SK-N-SH treated with all-trans-retinoic acid at 6 μM for 48 hours (cell line): ENCODE results near the gene TIMM21.

Experiments used
- ATAC-seq: fragments of 200-7000 bp; cut with Tn5 transposase; 3 replicates; pipeline ENCODE4 v1.9.1; 2020; ENCODE audit warnings: mild to moderate bottlenecking, moderate library complexity
- ARNTL ChIP-seq: fragments of 450-650 bp; formaldehyde crosslinking; IDR thresholded peaks from 2 replicates; pipeline ENCODE4 v1.5.0; 2020; ENCODE audit warnings: low read depth, mild to moderate bottlenecking, moderate library complexity, borderline replicate concordance
- BACH2 ChIP-seq: fragments of 250-450 bp; sonication (Bioruptor Pico); IDR thresholded peaks from 2 replicates; pipeline ENCODE4 v1.9.0; 2021; ENCODE audit warnings: mild to moderate bottlenecking, borderline replicate concordance
- CSDC2 ChIP-seq: fragments of 250-450 bp; sonication (Bioruptor Pico); IDR thresholded peaks from 2 replicates; pipeline ENCODE4 v1.5.0; 2020; ENCODE audit warnings: mild to moderate bottlenecking, moderate library complexity
- ESRRG ChIP-seq: fragments of 250-450 bp; sonication (Bioruptor Pico); IDR thresholded peaks from 2 replicates; pipeline ENCODE4 v1.6.1; 2021; ENCODE audit warnings: mild to moderate bottlenecking
- GLIS3 ChIP-seq: fragments of 250-450 bp; sonication (Bioruptor Pico); IDR thresholded peaks from 2 replicates; pipeline ENCODE4 v1.5.0; 2020; ENCODE audit warnings: mild to moderate bottlenecking, moderate library complexity
- ISL1 ChIP-seq: fragments of 250-450 bp; sonication (Bioruptor Pico); IDR thresholded peaks from 2 replicates; pipeline ENCODE4 v2.1.2; 2022; ENCODE audit warnings: mild to moderate bottlenecking, moderate library complexity
- OSR1 ChIP-seq: fragments of 250-450 bp; sonication (Bioruptor Pico); IDR thresholded peaks from 2 replicates; pipeline ENCODE4 v1.8.0; 2022; ENCODE audit warnings: moderate library complexity, mild to moderate bottlenecking, inconsistent platforms
- PPARA ChIP-seq: fragments of 250-450 bp; sonication (Bioruptor Pico); IDR thresholded peaks from 2 replicates; pipeline ENCODE4 v1.5.0; 2020; ENCODE audit warnings: mild to moderate bottlenecking, borderline replicate concordance
- RARB ChIP-seq: fragments of 250-450 bp; sonication (Bioruptor Pico); IDR thresholded peaks from 2 replicates; pipeline ENCODE4 v1.8.0; 2021; ENCODE audit warnings: mild to moderate bottlenecking, moderate library complexity
- SNAI2 ChIP-seq: fragments of 250-450 bp; sonication (Bioruptor Pico); IDR thresholded peaks from 2 replicates; pipeline ENCODE4 v1.5.0; 2020; ENCODE audit warnings: mild to moderate bottlenecking, moderate library complexity
- TCF4 ChIP-seq: fragments of 250-450 bp; sonication (Bioruptor Pico); IDR thresholded peaks from 2 replicates; pipeline ENCODE4 v1.8.0; 2021; ENCODE audit warnings: mild to moderate bottlenecking, moderate library complexity, borderline replicate concordance
- TOX ChIP-seq: fragments of 250-450 bp; sonication (Bioruptor Pico); IDR thresholded peaks from 2 replicates; pipeline ENCODE4 v1.8.0; 2021; ENCODE audit warnings: mild to moderate bottlenecking, moderate library complexity, borderline replicate concordance
- ZC3H10 ChIP-seq: fragments of 250-450 bp; sonication (Bioruptor Pico); IDR thresholded peaks from 2 replicates; pipeline ENCODE4 v1.5.1; 2021; ENCODE audit warnings: mild to moderate bottlenecking, moderate library complexity
- ZFP3 ChIP-seq: fragments of 250-450 bp; sonication (Bioruptor Pico); IDR thresholded peaks from 2 replicates; pipeline ENCODE4 v1.5.0; 2020; ENCODE audit warnings: mild to moderate bottlenecking, moderate library complexity
- ZFP30 ChIP-seq: fragments of 450-650 bp; formaldehyde crosslinking; IDR thresholded peaks from 2 replicates; pipeline ENCODE4 v1.5.0; 2022; ENCODE audit warnings: mild to moderate bottlenecking, moderate library complexity
- ZNF565 ChIP-seq: fragments of 450-650 bp; formaldehyde crosslinking; conservative IDR thresholded peaks from 2 replicates; pipeline ENCODE4 v1.5.0; 2020; ENCODE audit warnings: low read depth, mild to moderate bottlenecking, moderate library complexity
- ZNF70 ChIP-seq: fragments of 450-650 bp; formaldehyde crosslinking; IDR thresholded peaks from 2 replicates; pipeline ENCODE4 v1.5.0; 2020; ENCODE audit warnings: mild to moderate bottlenecking, moderate library complexity
- ZNF8 ChIP-seq: fragments of 450-650 bp; formaldehyde crosslinking; IDR thresholded peaks from 2 replicates; pipeline ENCODE4 v1.5.0; 2020; ENCODE audit warnings: mild to moderate bottlenecking, moderate library complexity
- TF ChIP-seq, protein P1 (sequence below): fragments of 250-450 bp; sonication (Bioruptor Pico); IDR thresholded peaks from 2 replicates; pipeline ENCODE4 v1.5.1; 2020; ENCODE audit warnings: low read depth, mild to moderate bottlenecking, moderate library complexity
- TF ChIP-seq, protein P2 (sequence below): fragments of 250-450 bp; sonication (Bioruptor Pico); IDR thresholded peaks from 2 replicates; pipeline ENCODE4 v1.8.0; 2020; ENCODE audit warnings: mild to moderate bottlenecking, moderate library complexity, borderline replicate concordance
- TF ChIP-seq, protein P3 (sequence below): fragments of 250-450 bp; sonication (Bioruptor Pico); IDR thresholded peaks from 2 replicates; pipeline ENCODE4 v1.8.0; 2021; ENCODE audit warnings: low read depth, mild to moderate bottlenecking, moderate library complexity, borderline replicate concordance
- TF ChIP-seq, protein P4 (sequence below): fragments of 250-450 bp; sonication (Bioruptor Pico); IDR thresholded peaks from 2 replicates; pipeline ENCODE4 v1.5.1; 2021; ENCODE audit warnings: mild to moderate bottlenecking, moderate library complexity
- TF ChIP-seq, protein P5 (sequence below): fragments of 250-450 bp; sonication (Bioruptor Pico); IDR thresholded peaks from 2 replicates; pipeline ENCODE4 v1.5.0; 2020; ENCODE audit warnings: mild to moderate bottlenecking, moderate library complexity

Gene TIMM21

DNA sequence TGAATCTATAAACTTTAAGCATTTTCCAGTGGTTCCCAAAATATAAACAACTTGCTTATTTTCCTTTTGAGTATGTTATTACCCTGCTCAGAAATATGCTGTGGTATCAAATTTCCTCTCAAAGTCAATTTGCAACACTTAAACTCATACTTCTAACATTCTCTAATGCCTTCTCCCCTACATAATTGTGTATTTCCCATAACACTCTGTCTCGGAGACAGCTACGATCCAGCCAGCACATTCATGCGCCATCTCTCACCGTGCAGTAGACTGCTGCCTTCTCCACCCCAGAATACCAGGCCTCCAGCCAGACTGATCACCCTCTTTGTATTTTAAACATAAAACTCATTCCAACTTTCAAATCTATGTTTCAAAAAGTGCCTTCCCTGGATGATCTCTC is 41.8 kb downstream of the TIMM21 start:
- ATAC-seq = no peak
- TF ChIP-seq, protein P1, sequence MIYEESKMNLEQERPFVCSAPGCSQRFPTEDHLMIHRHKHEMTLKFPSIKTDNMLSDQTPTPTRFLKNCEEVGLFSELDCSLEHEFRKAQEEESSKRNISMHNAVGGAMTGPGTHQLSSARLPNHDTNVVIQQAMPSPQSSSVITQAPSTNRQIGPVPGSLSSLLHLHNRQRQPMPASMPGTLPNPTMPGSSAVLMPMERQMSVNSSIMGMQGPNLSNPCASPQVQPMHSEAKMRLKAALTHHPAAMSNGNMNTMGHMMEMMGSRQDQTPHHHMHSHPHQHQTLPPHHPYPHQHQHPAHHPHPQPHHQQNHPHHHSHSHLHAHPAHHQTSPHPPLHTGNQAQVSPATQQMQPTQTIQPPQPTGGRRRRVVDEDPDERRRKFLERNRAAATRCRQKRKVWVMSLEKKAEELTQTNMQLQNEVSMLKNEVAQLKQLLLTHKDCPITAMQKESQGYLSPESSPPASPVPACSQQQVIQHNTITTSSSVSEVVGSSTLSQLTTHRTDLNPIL = no peak
- TF ChIP-seq, protein P2, sequence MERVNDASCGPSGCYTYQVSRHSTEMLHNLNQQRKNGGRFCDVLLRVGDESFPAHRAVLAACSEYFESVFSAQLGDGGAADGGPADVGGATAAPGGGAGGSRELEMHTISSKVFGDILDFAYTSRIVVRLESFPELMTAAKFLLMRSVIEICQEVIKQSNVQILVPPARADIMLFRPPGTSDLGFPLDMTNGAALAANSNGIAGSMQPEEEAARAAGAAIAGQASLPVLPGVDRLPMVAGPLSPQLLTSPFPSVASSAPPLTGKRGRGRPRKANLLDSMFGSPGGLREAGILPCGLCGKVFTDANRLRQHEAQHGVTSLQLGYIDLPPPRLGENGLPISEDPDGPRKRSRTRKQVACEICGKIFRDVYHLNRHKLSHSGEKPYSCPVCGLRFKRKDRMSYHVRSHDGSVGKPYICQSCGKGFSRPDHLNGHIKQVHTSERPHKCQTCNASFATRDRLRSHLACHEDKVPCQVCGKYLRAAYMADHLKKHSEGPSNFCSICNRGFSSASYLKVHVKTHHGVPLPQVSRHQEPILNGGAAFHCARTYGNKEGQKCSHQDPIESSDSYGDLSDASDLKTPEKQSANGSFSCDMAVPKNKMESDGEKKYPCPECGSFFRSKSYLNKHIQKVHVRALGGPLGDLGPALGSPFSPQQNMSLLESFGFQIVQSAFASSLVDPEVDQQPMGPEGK (CRISPR knock-in tag) = no peak
- no peak for TF ChIP-seq PPARA (CRISPR knock-in tag)
- TF ChIP-seq, protein P3, sequence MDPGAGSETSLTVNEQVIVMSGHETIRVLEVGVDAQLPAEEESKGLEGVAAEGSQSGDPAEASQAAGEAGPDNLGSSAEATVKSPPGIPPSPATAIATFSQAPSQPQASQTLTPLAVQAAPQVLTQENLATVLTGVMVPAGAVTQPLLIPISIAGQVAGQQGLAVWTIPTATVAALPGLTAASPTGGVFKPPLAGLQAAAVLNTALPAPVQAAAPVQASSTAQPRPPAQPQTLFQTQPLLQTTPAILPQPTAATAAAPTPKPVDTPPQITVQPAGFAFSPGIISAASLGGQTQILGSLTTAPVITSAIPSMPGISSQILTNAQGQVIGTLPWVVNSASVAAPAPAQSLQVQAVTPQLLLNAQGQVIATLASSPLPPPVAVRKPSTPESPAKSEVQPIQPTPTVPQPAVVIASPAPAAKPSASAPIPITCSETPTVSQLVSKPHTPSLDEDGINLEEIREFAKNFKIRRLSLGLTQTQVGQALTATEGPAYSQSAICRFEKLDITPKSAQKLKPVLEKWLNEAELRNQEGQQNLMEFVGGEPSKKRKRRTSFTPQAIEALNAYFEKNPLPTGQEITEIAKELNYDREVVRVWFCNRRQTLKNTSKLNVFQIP = no peak
- TF ChIP-seq RARB (CRISPR knock-in tag) = no peak
- TF ChIP-seq ZFP30 (CRISPR knock-in tag) = no peak
- TF ChIP-seq ZNF565 (CRISPR knock-in tag) = no peak
- TF ChIP-seq, protein P4, sequence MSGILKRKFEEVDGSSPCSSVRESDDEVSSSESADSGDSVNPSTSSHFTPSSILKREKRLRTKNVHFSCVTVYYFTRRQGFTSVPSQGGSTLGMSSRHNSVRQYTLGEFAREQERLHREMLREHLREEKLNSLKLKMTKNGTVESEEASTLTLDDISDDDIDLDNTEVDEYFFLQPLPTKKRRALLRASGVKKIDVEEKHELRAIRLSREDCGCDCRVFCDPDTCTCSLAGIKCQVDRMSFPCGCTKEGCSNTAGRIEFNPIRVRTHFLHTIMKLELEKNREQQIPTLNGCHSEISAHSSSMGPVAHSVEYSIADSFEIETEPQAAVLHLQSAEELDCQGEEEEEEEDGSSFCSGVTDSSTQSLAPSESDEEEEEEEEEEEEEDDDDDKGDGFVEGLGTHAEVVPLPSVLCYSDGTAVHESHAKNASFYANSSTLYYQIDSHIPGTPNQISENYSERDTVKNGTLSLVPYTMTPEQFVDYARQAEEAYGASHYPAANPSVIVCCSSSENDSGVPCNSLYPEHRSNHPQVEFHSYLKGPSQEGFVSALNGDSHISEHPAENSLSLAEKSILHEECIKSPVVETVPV (CRISPR knock-in tag) = no peak
- TF ChIP-seq TOX (CRISPR knock-in tag) = no peak
- TF ChIP-seq, protein P5, sequence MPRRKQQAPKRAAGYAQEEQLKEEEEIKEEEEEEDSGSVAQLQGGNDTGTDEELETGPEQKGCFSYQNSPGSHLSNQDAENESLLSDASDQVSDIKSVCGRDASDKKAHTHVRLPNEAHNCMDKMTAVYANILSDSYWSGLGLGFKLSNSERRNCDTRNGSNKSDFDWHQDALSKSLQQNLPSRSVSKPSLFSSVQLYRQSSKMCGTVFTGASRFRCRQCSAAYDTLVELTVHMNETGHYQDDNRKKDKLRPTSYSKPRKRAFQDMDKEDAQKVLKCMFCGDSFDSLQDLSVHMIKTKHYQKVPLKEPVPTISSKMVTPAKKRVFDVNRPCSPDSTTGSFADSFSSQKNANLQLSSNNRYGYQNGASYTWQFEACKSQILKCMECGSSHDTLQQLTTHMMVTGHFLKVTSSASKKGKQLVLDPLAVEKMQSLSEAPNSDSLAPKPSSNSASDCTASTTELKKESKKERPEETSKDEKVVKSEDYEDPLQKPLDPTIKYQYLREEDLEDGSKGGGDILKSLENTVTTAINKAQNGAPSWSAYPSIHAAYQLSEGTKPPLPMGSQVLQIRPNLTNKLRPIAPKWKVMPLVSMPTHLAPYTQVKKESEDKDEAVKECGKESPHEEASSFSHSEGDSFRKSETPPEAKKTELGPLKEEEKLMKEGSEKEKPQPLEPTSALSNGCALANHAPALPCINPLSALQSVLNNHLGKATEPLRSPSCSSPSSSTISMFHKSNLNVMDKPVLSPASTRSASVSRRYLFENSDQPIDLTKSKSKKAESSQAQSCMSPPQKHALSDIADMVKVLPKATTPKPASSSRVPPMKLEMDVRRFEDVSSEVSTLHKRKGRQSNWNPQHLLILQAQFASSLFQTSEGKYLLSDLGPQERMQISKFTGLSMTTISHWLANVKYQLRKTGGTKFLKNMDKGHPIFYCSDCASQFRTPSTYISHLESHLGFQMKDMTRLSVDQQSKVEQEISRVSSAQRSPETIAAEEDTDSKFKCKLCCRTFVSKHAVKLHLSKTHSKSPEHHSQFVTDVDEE (CRISPR knock-in tag) = no peak
- TF ChIP-seq OSR1 (CRISPR knock-in tag) = no peak
- no peak for TF ChIP-seq BACH2 (CRISPR knock-in tag)
- no peak for TF ChIP-seq ARNTL (CRISPR knock-in tag)
- no peak for TF ChIP-seq ZC3H10 (CRISPR knock-in tag)
- no peak for TF ChIP-seq ZFP3 (CRISPR knock-in tag)
- no peak for TF ChIP-seq SNAI2 (CRISPR knock-in tag)
- TF ChIP-seq, all 23 proteins: peak for 0

DNA sequence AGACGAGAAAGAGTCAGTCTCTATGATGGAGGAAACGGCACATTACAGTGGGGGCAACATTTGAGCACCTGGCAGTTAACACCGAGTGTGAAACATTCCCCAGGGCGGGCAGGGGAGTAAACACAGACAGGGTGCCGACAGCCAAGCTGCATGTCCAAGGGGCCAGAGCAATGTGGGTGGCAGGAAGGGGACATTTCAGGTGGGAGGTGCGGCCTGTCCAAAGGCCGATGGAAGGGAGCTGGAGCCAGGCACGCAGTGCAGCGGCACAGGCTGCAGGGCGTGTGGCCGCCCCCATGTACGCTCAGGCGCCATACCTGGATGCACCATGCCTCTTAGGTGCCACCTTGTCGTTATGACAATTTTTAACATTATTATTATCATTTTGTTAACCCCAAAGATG is 43.3 kb downstream of the TIMM21 start:
- ATAC-seq = no peak

More for the DNA sequence above, 43.3 kb downstream of the TIMM21 start:
- no peak for TF ChIP-seq ZNF8 (CRISPR knock-in tag)
- no peak for TF ChIP-seq ZNF70 (CRISPR knock-in tag)
- no peak for TF ChIP-seq ESRRG (CRISPR knock-in tag)
- TF ChIP-seq GLIS3 = no peak
- TF ChIP-seq RARB (CRISPR knock-in tag) = no peak
- TF ChIP-seq OSR1 (CRISPR knock-in tag) = no peak
- TF ChIP-seq, protein P2 (CRISPR knock-in tag) = no peak
- TF ChIP-seq PPARA (CRISPR knock-in tag) = no peak
- TF ChIP-seq ZFP3 (CRISPR knock-in tag) = no peak
- TF ChIP-seq ZNF565 (CRISPR knock-in tag) = no peak
- TF ChIP-seq ISL1 (CRISPR knock-in tag) = no peak
- TF ChIP-seq, protein P1 = no peak
- TF ChIP-seq ZC3H10 (CRISPR knock-in tag) = no peak
- no peak for TF ChIP-seq TCF4
- no peak for TF ChIP-seq CSDC2
- no peak for TF ChIP-seq TOX (CRISPR knock-in tag)
- TF ChIP-seq, protein P4 (CRISPR knock-in tag) = no peak
- TF ChIP-seq SNAI2 (CRISPR knock-in tag) = no peak
- TF ChIP-seq BACH2 (CRISPR knock-in tag) = no peak
